HG03045 (cell line): ENCODE measurements around the gene ACVR1.

Experiments
- ATAC-seq: cut with Tn5 transposase; IDR thresholded peaks from one replicate; pipeline ENCODE4 v1.9.1; 2021; ENCODE audit warnings: mild to moderate bottlenecking, moderate library complexity; ENCODE audit not compliant: unreplicated experiment

Gene ACVR1

DNA sequence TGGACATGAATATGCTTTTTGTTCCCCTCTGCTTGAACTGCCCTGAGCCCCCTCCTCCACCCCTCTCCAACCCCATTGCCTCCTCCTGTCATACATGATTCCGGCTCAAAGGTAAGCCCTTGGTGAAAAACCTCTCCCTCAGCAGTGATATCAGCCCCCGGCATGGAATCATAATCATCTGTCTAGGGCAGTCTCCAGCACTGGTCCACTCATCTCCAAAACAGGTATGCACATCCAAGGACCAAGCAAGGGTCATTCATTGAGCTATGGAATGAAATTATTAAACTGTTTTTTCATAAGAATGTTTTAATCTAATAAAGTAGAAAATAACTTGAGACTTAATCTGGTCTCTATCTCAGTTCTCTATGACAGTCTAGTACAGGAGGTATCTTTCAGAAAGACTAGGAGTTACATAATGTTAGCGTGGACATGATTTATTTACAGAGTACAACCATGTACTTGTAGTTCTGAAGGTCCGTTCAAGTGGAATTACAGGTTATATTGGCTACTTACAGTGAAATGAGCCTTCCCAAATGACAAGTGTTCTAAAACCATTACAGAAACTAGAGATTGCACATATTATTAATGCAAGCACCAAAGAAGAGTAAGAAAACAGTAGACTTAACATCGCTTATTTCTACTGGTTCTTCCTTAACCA is 75.2 kb downstream of the ACVR1 start:
- ATAC-seq, result no peak

DNA sequence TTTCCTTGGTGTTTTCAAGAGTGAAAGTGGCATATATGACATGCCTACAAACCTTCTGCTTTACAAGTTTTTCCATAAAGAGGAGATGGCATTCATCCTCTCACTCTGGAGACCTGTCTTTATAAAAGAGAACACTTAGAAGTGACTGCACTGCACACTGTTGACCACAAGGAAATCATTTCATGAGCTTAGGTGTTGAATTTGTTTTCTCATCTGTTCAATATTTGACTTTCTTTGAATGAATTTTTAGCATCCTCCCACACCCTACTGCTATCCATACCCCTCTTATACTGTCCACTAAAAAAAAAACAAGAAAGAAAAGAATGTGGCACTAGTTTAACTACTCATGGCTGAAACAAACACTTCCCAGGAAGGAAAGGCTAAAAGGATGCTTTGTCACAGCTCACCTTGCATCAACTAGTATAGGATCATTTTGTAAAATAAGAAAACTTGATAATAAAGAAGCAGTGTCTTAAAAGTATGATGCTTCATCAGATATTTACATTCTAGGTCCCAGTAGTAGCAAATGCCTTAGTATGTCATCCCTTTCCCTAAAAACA is 83.0 kb downstream of the ACVR1 start:
- ATAC-seq, result no peak

DNA sequence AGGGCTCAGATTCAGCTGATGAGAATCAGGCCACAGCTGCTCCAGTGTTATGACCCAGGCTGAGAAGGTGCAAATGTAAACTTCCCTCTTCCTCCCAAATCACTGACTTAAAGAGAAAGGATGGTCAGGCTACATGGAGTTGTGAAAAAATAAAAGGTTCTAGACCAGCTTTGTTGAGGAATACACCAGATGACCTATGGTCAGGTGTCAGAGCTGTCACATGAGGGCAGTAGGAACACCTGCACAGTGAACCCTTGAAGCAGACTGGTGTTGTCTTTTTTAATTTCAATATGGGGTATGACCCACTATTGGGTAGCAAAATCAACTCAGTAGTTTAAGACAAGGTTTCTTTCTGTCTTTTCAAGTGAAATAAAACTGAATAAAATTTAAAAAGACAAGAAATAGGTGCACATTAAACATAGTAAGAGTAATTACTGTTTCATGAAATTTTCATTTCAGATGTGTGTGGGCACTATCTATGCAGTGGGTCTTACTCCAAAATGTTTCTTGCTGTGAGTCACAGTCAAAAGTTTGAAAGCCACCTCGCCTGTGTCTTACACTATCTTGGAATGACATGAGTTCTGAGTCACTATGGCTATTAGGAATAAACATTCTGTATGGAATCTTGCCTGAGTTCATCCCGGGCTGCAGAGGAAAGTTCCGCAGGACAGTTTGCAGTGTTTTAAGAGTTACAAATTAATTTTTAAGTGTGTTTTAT is 83.6 kb downstream of the ACVR1 start:
- no peak for ATAC-seq

DNA sequence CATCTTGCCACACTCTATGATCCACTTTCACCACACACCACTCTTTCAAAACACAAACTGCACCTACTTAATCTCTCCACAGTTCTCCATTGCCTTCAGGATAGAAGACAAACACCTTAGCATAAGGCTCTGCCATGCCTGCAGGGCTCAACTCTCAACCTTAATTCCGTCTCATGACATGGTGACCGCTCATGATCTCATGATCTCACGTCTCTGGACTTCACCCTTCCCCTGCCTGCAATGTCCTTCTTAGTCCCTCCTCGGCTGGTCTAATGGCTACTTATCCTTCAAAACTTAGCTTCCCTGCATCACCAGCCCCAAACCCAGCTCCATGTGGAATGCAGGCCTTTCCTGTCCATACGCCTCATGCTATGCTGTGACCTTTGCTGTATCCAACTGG is 85.3 kb downstream of the ACVR1 start:
- ATAC-seq, result no peak

DNA sequence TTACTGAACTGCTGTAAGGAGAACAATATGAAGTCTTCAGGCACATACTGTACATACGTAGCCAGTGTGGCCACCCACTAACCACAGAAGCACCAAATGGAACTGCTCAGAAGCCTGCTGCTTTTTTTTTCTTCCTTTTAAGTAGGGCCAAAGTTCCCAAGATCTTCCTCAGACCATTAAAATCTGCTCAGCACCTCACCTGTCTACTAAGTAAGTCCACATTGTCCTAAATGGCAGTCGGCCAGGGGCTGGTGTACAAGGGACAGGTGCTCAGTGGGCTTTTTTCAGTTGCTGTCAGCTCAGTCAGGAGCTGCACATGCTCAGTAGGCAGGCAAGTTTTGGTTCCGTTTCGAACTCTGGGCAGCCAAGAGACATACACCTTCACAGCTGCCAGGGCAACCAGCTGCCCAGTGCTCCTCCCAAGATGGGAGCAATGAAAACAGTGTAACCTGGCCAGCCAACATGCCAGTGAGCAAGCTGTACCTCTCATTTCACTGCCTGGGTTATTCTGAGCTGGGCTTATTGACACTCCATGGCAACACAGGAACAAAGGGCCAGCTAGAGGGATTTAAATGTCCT is 86.1 kb downstream of the ACVR1 start:
- ATAC-seq, result no peak

DNA sequence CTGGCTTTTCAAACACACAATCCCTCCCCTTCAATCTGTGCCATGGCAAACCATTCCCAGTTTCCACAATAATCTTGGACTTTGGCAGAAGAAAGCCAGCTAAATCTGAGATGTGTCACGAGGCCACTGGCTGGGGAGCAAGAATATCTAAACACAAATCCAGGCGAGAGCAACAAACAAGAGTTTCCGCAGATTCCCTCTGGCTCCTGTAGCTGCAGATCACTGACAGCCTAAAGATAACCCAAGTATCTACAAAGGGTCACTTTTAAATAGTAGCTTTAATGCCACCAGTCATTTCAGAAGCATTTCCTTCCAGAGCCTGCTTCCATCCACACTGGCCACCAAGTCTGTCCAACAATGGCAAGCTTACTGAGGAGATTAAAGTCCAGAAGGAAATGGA is 86.9 kb downstream of the ACVR1 start:
- ATAC-seq, result no peak

DNA sequence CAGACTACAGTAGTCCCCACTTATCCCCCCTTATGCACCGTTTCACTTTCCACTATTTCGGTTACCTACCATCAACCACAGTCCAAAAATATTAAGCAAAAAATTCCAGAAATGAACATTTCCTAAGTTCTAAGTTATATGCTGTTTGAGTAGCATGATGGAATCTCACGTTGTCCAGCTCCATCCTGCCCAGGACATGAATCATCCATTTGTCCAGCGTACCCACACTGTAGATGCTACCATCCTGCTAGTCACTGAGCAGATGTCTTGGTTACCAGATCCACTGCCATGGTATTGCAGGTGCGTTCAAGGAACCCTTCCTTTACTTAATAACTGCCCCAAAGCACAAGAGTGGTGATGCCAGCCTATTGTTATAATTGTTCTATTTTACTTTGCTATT is 87.9 kb downstream of the ACVR1 start:
- no peak for ATAC-seq

DNA sequence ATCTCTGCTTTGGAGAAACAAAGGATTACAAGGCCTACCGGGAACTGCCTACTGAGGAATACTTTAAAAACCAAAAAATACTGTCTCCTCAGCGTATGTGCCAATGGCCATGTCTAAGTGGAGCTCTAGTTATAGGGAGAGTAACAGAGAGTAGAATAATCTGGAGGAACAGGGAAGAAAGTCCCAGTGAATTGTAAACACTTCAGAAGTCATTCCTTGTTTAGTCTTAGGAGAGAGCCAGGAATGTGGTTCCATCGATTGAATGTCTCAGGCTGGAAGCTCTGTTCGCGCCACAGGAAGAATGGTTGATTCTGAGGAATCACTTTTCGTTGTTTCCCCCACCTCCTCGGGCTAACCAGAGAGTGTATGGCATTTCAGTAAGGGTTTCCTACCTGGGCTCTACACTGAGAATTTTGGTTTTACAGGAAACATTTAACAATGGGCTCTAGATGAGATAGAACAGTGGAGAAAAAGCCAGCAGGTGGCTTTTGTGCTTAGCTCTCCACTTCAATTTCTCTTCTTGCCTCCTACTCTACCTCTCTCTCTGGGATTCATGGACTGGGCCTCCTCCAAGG is 88.7 kb downstream of the ACVR1 start:
- ATAC-seq, result no peak

DNA sequence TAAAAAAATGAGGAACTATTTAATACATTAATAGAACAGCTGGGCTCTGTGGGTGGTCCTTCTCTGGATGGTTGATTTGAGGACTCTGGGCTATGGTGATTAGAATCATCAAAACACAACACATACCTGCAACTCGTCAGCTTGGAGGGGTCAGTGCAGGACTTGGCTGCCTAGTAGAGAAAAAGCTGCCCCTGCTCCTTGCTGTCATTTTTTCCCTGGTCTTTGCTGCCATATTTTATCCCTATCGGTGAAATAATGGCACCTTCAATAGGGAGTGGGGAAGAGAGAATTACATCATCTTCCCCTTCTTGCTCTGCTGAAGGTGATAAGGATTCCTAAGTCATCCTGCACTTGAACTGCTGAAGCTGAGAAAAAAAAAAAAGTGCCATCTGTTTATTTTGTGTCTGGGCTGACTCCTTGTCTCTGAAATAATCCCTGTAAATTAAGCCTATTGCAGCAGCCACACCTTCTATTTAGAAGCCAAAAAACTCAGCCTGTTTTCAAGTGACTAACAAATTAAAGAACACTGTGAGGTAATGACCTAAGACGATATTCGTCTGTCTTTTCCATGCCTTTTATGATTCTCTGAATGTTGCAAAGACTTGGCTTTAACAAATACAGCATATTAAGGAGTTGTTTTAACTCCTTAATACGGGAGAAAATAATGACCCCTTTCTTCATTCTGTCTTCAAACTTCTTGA is 89.3 kb downstream of the ACVR1 start:
- no peak for ATAC-seq

DNA sequence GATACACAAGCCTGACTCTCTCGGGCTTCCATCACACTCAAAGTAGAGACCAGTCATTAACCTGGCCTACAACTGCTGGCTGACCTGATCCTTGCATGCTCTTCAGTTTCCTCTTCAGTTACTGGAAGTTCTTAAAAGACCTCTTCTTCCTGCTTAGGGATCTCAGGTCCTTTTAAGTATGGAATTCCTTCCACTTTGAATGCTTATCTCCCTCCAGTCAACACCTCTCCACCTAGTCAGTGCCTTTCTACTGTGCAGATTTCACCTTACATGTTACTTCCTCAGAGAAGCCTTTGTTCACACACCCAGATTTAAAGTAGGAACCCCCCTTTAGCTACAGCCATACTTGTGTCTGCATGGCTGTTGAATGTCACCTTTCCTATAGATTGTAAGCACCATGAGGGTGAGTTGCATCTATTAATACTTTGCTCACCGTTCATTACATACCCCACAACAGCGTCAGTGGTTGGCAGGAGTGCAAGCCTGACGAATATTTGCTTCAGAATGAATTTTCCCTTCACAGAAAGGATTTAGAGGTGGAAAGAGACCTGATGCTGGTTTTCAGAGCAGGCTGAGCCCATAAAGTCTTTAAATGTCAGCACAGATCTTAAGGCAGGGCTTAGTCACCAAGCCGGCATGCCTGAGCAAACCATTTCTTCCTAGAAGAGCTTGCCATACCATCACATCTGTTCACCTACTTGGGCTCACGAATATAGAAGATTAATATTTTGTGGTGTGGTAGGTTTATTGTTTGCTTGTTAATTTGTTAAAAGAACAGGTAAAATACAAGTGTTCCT is 90.1 kb downstream of the ACVR1 start:
- ATAC-seq, result no peak

DNA sequence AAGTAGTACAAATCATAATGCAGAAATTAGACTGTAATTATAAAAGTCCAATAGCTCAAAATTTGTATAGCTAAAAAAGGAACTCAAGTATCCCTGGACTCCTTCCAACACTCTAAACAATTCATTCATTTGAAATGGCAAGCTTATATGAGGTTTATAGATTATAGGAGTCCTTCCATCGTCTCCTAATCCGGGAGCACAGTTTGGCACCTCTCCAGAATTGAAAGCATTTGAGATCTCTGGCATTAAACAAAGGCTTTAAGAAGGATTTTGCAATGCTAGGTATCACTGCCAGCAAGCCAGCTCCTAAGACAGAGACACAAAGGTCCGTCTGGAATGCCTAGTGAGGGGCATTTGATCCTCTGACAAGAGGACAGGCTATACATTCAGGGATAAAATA is 90.9 kb downstream of the ACVR1 start:
- ATAC-seq, result no peak

DNA sequence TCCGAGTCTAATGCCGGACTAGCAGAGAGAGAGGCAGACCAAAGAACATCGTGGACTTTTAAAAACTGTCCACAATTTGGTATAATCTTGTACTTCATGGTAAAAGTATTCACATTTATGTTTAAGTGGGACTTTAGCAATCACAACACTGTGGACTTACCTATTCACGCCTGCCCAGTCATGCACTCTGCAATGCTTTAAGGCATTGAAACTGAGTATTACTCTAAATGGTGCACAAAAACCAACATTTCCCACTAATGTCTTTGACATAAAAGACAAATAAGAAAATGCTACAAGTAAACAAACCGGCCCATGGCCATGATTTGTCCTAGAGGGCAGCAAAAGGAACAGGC is 91.3 kb downstream of the ACVR1 start:
- no peak for ATAC-seq

DNA sequence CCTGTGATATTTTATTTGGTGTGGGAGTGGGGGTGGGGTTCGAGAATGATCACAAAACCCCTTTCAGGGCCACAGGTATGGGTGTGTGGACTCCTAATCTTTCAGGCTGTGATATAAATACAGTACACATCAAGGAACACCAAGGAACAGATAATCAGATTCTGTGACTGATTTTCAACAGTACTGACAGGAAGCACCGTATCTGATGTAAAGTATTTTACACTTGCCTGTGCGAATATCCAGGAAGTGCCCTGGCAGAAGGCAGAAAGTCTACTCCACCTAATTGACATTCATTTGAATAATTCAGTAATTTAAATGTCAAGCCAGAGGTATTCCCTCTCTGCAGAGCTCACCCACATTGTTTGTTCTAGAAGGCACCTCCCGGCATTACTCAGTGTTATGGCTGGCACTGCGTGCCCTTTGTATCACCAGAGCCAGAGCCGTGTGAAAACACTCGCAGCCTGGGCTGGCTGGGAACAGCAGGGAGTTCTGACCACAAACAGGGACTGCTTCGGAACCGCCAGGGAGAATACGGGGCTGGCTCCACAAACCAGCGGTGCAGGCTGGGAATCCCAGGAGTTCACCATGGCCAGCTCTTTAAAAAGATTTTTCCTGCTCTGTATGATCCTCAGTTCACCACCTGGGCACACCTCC is 91.8 kb downstream of the ACVR1 start:
- ATAC-seq, result no peak

DNA sequence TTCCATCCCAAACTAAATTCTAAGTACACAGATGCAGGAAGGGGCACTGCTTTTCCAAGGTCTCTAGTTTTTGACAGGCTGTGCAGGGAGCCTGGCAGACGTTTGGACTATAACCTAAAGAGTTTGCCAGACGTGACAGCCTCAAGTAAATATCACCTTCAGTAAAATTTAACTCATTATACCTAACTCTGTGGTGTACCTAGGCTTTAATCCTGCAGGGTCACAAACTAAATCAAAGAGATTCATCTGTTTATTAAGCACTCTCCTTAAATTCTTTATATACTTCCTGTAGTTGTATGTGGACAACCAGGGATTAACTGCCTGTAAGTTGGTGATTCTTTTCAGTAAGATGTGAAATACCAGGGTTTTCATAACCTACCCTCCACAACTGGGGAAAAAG is 92.9 kb downstream of the ACVR1 start:
- no peak for ATAC-seq

DNA sequence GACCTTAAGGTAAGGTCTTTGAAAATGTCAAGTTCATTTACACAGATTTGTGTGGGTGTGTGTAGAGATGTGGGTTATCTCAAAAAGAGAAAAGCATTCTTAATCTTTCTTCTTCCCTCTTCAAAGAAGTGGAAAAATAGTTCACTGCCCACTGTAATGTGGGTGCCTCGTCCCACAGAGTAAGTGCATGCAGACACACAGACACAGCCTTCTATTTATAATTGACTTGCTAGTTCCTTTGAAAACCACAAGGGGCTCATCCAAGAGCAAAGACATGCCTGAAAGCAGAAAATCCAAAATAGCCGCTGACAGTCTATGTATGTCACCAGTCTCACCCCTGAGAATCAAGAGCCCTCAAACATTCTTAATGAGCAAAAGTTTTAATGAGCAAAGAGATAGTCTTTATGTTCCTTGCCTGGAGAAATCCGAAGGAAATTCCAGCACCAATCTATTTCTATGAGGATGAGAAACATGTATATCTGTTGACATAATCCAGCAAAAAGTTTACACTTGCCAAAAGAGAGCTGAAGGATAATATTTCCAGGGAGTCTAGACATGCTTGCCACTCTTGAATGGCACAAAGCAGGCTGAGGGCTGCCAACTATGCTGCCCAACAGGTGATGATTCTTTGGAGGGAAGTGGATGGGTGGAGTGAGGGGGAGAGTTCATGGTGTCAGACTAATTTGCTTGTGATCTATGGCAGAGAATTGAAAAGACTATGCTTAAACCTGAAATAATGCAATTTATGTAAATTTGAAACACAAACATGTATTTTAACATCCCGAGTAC is 93.9 kb downstream of the ACVR1 start:
- no peak for ATAC-seq

DNA sequence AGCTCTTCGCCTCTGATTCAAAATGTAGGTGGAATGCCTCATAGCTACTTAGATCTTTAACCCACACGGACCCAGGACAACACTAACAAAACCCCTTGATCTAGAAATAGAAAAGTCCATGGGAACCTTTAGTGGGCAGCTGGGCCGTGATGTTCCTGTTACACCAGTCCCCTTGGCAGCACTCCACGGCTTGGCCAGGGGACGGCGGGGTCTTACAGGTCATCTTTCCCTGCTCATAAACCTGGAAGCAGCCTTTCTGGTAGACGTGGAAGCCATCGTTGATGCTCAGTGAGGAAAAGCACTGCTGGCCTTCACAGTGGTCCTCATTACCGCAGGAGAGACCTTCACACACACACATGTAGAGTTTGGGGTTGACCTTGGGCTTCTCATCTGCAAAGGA is 95.9 kb downstream of the ACVR1 start:
- no peak for ATAC-seq

DNA sequence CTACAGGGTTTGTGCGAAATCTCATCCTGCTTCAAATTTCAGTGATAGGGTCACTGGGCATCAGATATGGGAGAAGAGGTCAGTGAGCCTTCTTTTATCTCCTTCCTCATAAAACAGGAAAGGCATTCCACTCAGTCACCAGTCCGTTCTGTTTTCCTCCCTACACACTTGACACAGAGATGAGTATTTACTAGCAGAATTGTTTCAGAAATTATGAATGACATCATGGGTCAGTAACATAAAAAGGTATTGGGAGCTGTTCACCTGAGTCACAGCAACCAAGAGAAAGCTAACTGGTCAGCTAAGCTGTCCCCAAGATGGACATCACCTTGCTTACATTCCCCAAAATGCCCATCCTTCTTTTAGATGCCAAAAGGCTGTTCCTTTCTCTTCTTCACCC is 96.3 kb downstream of the ACVR1 start:
- no peak for ATAC-seq

DNA sequence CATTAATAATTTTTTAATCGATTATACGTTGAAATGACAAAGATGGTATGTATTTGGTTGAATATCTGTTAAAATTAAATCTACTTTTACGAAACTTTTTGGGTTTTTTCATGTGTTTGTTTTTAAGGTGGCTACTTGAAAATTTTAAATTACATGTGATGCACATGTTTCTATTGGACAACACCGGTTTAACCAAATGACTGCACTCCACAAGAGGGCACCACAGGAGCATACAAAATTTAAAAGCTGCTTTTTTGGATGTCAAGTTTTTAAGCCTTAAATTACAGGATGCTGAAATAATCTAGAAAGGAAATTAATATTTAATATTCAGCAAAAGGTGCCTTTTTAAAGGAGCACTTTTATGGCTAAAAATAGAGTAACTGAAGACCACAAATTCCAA is 98.7 kb downstream of the ACVR1 start:
- ATAC-seq, result no peak

DNA sequence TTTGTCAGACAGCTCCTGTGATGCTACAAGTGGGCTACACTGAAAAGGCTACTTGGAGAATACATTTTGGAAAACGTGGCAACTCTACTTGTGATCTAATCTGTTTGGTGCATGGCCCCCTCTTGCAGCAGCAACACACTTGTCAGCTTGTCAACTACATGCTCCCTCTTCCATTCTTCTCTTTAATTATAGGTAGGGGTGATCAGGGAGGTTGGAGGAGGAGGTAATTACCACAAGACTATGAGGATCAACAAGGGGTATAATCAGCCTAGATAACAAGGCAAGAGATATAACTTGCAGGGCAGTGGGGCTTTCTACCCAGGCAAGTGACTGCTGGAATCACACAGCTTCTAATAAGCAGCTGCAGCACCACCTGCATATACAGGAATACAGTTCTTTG is 104.9 kb downstream of the ACVR1 start:
- no peak for ATAC-seq
